IMR-90 (cell line): ENCODE data around the gene PAFAH2. TPM values are rescaled to one million over a fixed set of nuclear protein-coding genes. Genes with fewer than 3 reads are reported as not detected.

ENCODE experiments used
- ATAC-seq: fragments of 200-7000 bp; cut with Tn5 transposase; 2 replicates; pipeline ENCODE4 v1.9.1; 2020; ENCODE audit warnings: low read depth, mild to moderate bottlenecking, moderate library complexity
- BruUV-seq: library from RNA; stranded (reverse); fragments of 400-500 nt; replicated peaks from 2 replicates; lab custom pipeline; 2021; lab: Mats Ljungman, UMichigan
- CTCF ChIA-PET: fragments of 300-600 bp; formaldehyde crosslinking; extraction: SDS; loops from one replicate; lab custom pipeline; 2021; ENCODE audit warnings: antibody characterized with exemption; lab: Yijun Ruan, JAX
- POLR2A ChIA-PET: fragments of 300-600 bp; sonication (Branson Sonifier 250); formaldehyde crosslinking; loops from one replicate; lab custom pipeline; 2022; ENCODE audit warnings: antibody characterized with exemption; ENCODE audit not compliant: unreplicated experiment; lab: Charles Lee
- DNase-seq: peaks from one replicate; pipeline ENCODE4 v3.0.0; 2013
- H2AFZ ChIP-seq: replicated peaks from 2 replicates; pipeline ENCODE3; 2013; ENCODE audit warnings: low read length, mild to moderate bottlenecking; ENCODE audit not compliant: poor library complexity
- H2AK5ac ChIP-seq: 2 replicates; pipeline ENCODE4 v1.6.1; 2013; ENCODE audit warnings: low read depth, low read length, inconsistent platforms
- H2AK9ac ChIP-seq: replicated peaks from 2 replicates; pipeline ENCODE3; 2013; ENCODE audit warnings: mild to moderate bottlenecking, low read depth, low read length, moderate library complexity; ENCODE audit not compliant: poor library complexity
- H2BK120ac ChIP-seq: 2 replicates; pipeline ENCODE4 v1.6.1; 2013; ENCODE audit warnings: low read depth, low read length, inconsistent platforms
- H2BK15ac ChIP-seq: 3 replicates; pipeline ENCODE4 v1.6.1; 2013; ENCODE audit warnings: low read depth, low read length, inconsistent platforms
- H2BK20ac ChIP-seq: 2 replicates; pipeline ENCODE4 v1.6.1; 2013; ENCODE audit warnings: low read depth, mild to moderate bottlenecking, inconsistent platforms, low read length, moderate library complexity
- H2BK5ac ChIP-seq: 2 replicates; pipeline ENCODE4 v1.6.1; 2013; ENCODE audit warnings: mild to moderate bottlenecking, low read depth, low read length, inconsistent platforms; ENCODE audit not compliant: poor library complexity, severe bottlenecking
- H3K14ac ChIP-seq: replicated peaks from 2 replicates; pipeline ENCODE4 v1.6.1; 2013; ENCODE audit warnings: low read depth, low read length, inconsistent platforms
- H3K18ac ChIP-seq: 2 replicates; pipeline ENCODE4 v1.6.1; 2013; ENCODE audit warnings: low read depth, low read length, control low read depth
- H3K23ac ChIP-seq: 2 replicates; pipeline ENCODE4 v1.6.1; 2013; ENCODE audit warnings: low read depth, low read length, inconsistent platforms
- H3K27ac ChIP-seq: 2 replicates; pipeline ENCODE4 v1.5.1; 2013; ENCODE audit warnings: mild to moderate bottlenecking, control low read depth, low read length; ENCODE audit not compliant: insufficient read depth
- H3K27me3 ChIP-seq: 2 replicates; pipeline ENCODE4 v1.6.1; 2013; ENCODE audit warnings: low read length; ENCODE audit not compliant: control insufficient read depth, insufficient read depth
- H3K36me3 ChIP-seq: 2 replicates; pipeline ENCODE4 v1.6.1; 2013; ENCODE audit warnings: low read length, mixed read lengths; ENCODE audit not compliant: control insufficient read depth, insufficient read depth
- H3K4ac ChIP-seq: 2 replicates; pipeline ENCODE4 v1.6.1; 2013; ENCODE audit warnings: low read depth, low read length, inconsistent platforms
- H3K4me1 ChIP-seq: 2 replicates; pipeline ENCODE4 v1.6.1; 2013; ENCODE audit warnings: low read length, mixed read lengths; ENCODE audit not compliant: control insufficient read depth, insufficient read depth
- H3K4me2 ChIP-seq: 2 replicates; pipeline ENCODE4 v1.6.1; 2013; ENCODE audit warnings: low read depth, mild to moderate bottlenecking, control low read depth, low read length, moderate library complexity
- H3K4me3 ChIP-seq: 2 replicates; pipeline ENCODE4 v1.5.1; 2013; ENCODE audit warnings: low read depth, mild to moderate bottlenecking, control low read depth, low read length, moderate library complexity; ENCODE audit not compliant: insufficient read depth
- H3K56ac ChIP-seq: 2 replicates; pipeline ENCODE4 v1.6.1; 2013; ENCODE audit warnings: low read length, inconsistent platforms; ENCODE audit not compliant: insufficient read depth; ENCODE audit errors: extremely low read depth
- H3K79me1 ChIP-seq, 2 experiments: 2 replicates each; pipeline ENCODE4 v1.6.1; 2013; ENCODE audit warnings: low read length in 2 of 2, inconsistent platforms in 1 of 2, low read depth in 1 of 2
- H3K9ac ChIP-seq: 2 replicates; pipeline ENCODE4 v1.6.1; 2013; ENCODE audit warnings: low read depth, low read length, control low read depth
- H3K9me1 ChIP-seq: 2 replicates; pipeline ENCODE4 v1.6.1; 2013; ENCODE audit warnings: low read length, inconsistent platforms; ENCODE audit not compliant: insufficient read depth
- H3K9me3 ChIP-seq: 2 replicates; pipeline ENCODE4 v1.6.1; 2013; ENCODE audit warnings: low read length; ENCODE audit not compliant: control insufficient read depth, insufficient read depth
- H4K20me1 ChIP-seq: 2 replicates; pipeline ENCODE4 v1.6.1; 2013; ENCODE audit warnings: low read length, inconsistent platforms; ENCODE audit not compliant: insufficient read depth
- H4K5ac ChIP-seq: 2 replicates; pipeline ENCODE4 v1.6.1; 2013; ENCODE audit warnings: mild to moderate bottlenecking, low read depth, low read length, control low read depth
- H4K8ac ChIP-seq, 2 experiments: 2 replicates each; pipeline ENCODE4 v1.6.1; 2013; ENCODE audit warnings: low read depth in 2 of 2, low read length in 2 of 2, control low read depth in 1 of 2, inconsistent platforms in 1 of 2
- H4K91ac ChIP-seq: 2 replicates; pipeline ENCODE4 v1.6.1; 2013; ENCODE audit warnings: low read depth, low read length, inconsistent platforms; ENCODE audit not compliant: insufficient read depth
- BHLHE40 ChIP-seq: fragments of 150-350 bp; IDR thresholded peaks from 2 replicates; pipeline ENCODE4 v1.6.1; 2016; ENCODE audit warnings: mild to moderate bottlenecking, low read depth, low read length
- CEBPB ChIP-seq: IDR thresholded peaks from 2 replicates; pipeline ENCODE4 v1.6.1; 2012; ENCODE audit warnings: low read depth, low read length, improper control_type of control experiment
- CHD1 ChIP-seq: IDR thresholded peaks from 2 replicates; pipeline ENCODE4 v1.6.1; 2012; ENCODE audit warnings: low read depth, low read length, improper control_type of control experiment
- CTCF ChIP-seq: conservative IDR thresholded peaks from 2 replicates; pipeline ENCODE4 v1.5.1; 2012; ENCODE audit warnings: mild to moderate bottlenecking, low read depth, low read length, improper control_type of control experiment
- ELK1 ChIP-seq: fragments of 150-350 bp; IDR thresholded peaks from 2 replicates; pipeline ENCODE4 v1.6.1; 2016; ENCODE audit warnings: low read depth, mild to moderate bottlenecking, low read length, moderate library complexity, borderline replicate concordance
- FOS ChIP-seq: fragments of 150-350 bp; IDR thresholded peaks from 2 replicates; pipeline ENCODE4 v1.6.1; 2016; ENCODE audit warnings: low read depth, low read length
- MAFK ChIP-seq: IDR thresholded peaks from 2 replicates; pipeline ENCODE4 v1.6.1; 2012; ENCODE audit warnings: low read depth, low read length, improper control_type of control experiment
- MAZ ChIP-seq: IDR thresholded peaks from 2 replicates; pipeline ENCODE4 v1.6.1; 2012; ENCODE audit warnings: low read depth, mild to moderate bottlenecking, low read length, improper control_type of control experiment, moderate library complexity, borderline replicate concordance
- MXI1 ChIP-seq: IDR thresholded peaks from 2 replicates; pipeline ENCODE4 v1.6.1; 2012; ENCODE audit warnings: low read depth, mild to moderate bottlenecking, low read length, moderate library complexity, borderline replicate concordance
- NFE2L2 ChIP-seq: fragments of 150-350 bp; IDR thresholded peaks from 2 replicates; pipeline ENCODE4 v1.6.1; 2016; ENCODE audit warnings: low read depth, mild to moderate bottlenecking, low read length
- POLR2A ChIP-seq: IDR thresholded peaks from 2 replicates; pipeline ENCODE4 v1.6.1; 2012; ENCODE audit warnings: mild to moderate bottlenecking, low read depth, low read length
- RAD21 ChIP-seq: IDR thresholded peaks from 2 replicates; pipeline ENCODE4 v1.6.1; 2012; ENCODE audit warnings: low read length, improper control_type of control experiment
- RCOR1 ChIP-seq: IDR thresholded peaks from 2 replicates; pipeline ENCODE4 v1.6.1; 2012; ENCODE audit warnings: mild to moderate bottlenecking, low read length, improper control_type of control experiment; ENCODE audit not compliant: insufficient replicate concordance
- RFX5 ChIP-seq: IDR thresholded peaks from 2 replicates; pipeline ENCODE4 v1.8.0; 2012; ENCODE audit warnings: low read depth, mild to moderate bottlenecking, low read length, moderate library complexity
- SMC3 ChIP-seq: fragments of 150-350 bp; IDR thresholded peaks from 2 replicates; pipeline ENCODE4 v1.6.1; 2016; ENCODE audit warnings: low read depth, mild to moderate bottlenecking, antibody characterized with exemption, low read length, moderate library complexity
- USF2 ChIP-seq: fragments of 150-350 bp; IDR thresholded peaks from 2 replicates; pipeline ENCODE4 v1.6.1; 2017; ENCODE audit warnings: mild to moderate bottlenecking, antibody characterized with exemption, low read length, low read depth
- WGBS, 2 experiments: methylation state at CpG; one replicate each; pipeline versions ENCODE4 v1.1.5 to v1.1.7; 2013; ENCODE audit warnings: missing lambda C conversion rate in 2 of 2; ENCODE audit not compliant: insufficient read length in 1 of 2; ENCODE audit errors: extremely low coverage in 2 of 2; 5-methylcytosine and 5-hydroxymethylcytosine counted together
- dilution Hi-C: fragments of 300-500 bp; cut with HindIII; formaldehyde crosslinking; loops from one replicate; pipeline ENCODE4 v1.14.3; 2018; ENCODE audit warnings: low sequenced_read_pairs; ENCODE audit not compliant: unreplicated experiment
- in situ Hi-C: fragments of 300-500 bp; cut with MboI; formaldehyde crosslinking; loops from 3 replicates; pipeline ENCODE4 v1.14.3; 2019; ENCODE audit warnings: low sequenced_read_pairs, inconsistent platforms, mixed read lengths
- intact Hi-C: fragments of 100-400 bp; cut with micrococcal nuclease; formaldehyde crosslinking; loops from 2 replicates; pipeline ENCODE4 v1.10.0; 2022
- polyA plus RNA-seq, 3 experiments: library from polyadenylated mRNA; depleted of rRNA; stranded (reverse); fragments of >200 nt; gene quantifications; 2 replicates each; pipeline ENCODE4 v1.2.3, GENCODE V29; 2012; ENCODE audit warnings: low replicate concordance in 1 of 3
- total RNA-seq: library from RNA; depleted of rRNA; stranded (reverse); fragments of >200 nt; gene quantifications from 2 replicates; pipeline ENCODE4 v1.2.3, GENCODE V29; 2012

The PAFAH2 gene
- total and polyA plus RNA-seq, 2 of the 4 experiments (the other 2 are of a cell fraction) = 8.3 to 12.2 TPM

GRCh38 chr1:25977801-25978200, 20.1 kb downstream of the PAFAH2 start:
- POLR2A ChIA-PET = no interaction called here
- dilution Hi-C loops = no loop called here
- WGBS, 2 experiments = 100% methylated on average over 2 of the region's 5 CpGs; no CpG with 5 or more reads in 1 of the 2 experiments

More at GRCh38 chr1:25977801-25978200, 20.1 kb downstream of the PAFAH2 start:
- Histone ChIP-seq H3K9me1 (0 out of 2 replicates have a peak, but pooled peaks cover 4% of the 10 kb centered on the region), H3K27ac (no peak overlapping the region), H2BK5ac (no peak overlapping the region), H4K91ac (no peak overlapping the region), H2AK9ac (no peak overlapping the region), H3K27me3 (no peaks in the 10 kb centered on the region), H3K36me3 (peaks cover 36% of the 10 kb centered on the region), H3K23ac (no peak overlapping the region), H2AK5ac (no peak overlapping the region), H3K4me2 (no peak overlapping the region), H2BK20ac (no peak overlapping the region), H3K4me1 (no peaks in the 10 kb centered on the region), H3K4me3 (no peak overlapping the region), H3K14ac (no peak overlapping the region), H3K18ac (no peak overlapping the region), H3K9ac (no peak overlapping the region), H3K79me1 (no peaks in the 10 kb centered on the region), H4K20me1 (no peaks in the 10 kb centered on the region), H3K9me3 (no peaks in the 10 kb centered on the region), H2AFZ (no peak overlapping the region), H4K8ac (no peak overlapping the region), H2BK15ac (no peak overlapping the region), H4K5ac (no peak overlapping the region), H3K56ac (no peak overlapping the region), H2BK120ac (no peak overlapping the region), H3K4ac (no peak overlapping the region)
- no peak for TF ChIP-seq MAFK
- TF ChIP-seq SMC3 = no peak
- no peak for TF ChIP-seq USF2
- no peak for TF ChIP-seq POLR2A
- no peak for TF ChIP-seq RAD21
- TF ChIP-seq MAZ = no peak
- TF ChIP-seq RFX5 = no peak
- TF ChIP-seq CEBPB = no peak
- no peak for TF ChIP-seq MXI1
- no peak for TF ChIP-seq FOS
- no peak for TF ChIP-seq NFE2L2
- TF ChIP-seq CTCF = no peak
- no peak for TF ChIP-seq BHLHE40
- no peak for TF ChIP-seq CHD1
- TF ChIP-seq RCOR1 = no peak
- TF ChIP-seq ELK1 = no peak
- intact Hi-C loops = no loop called here
- DNase-seq = no peak
- ATAC-seq = no peak
- no TSS peak for BruUV-seq
- CTCF ChIA-PET = no interaction called here
- in situ Hi-C loops = no loop called here
